ENCODE data around the gene METAP2. TPM values are rescaled to one million over a fixed set of nuclear protein-coding genes. Genes with fewer than 3 reads are reported as not detected.

Gene METAP2
- polyA plus RNA-seq, 1 donor (not counting 4 experiments of a cell fraction or from before 2014, with no cell fraction given): 103 TPM

GRCh38 chr12:95473231-95473883 is 595 bp upstream of the METAP2 start:
- H3K36me3 ChIP-seq (ENCODE audit: control insufficient read depth in 2 of 2, extremely low read depth in 1 of 2, insufficient read depth in 2 of 2, low read length in 2 of 2): peaks cover 2 to 20% of the 10 kb centered on the region in 2 experiments
- peak overlapping the region; percentile 94 for H3K9ac ChIP-seq (ENCODE audit: control insufficient read depth, extremely low read depth, insufficient read depth, low read length)
- H3K27me3 ChIP-seq (ENCODE audit: control insufficient read depth, extremely low read depth, insufficient read depth, low read length): no peaks in the 10 kb centered on the region
- no peaks in the 10 kb centered on the region for H3K9me1 ChIP-seq (ENCODE audit: control insufficient read depth, extremely low read depth, insufficient read depth, low read length)
- FAIRE-seq (peak; percentile 68), DNase-seq (ENCODE audit: low read depth, low spot score) (peak; percentile 33)
- peak overlapping the region; percentile 94 for H2AFZ ChIP-seq (ENCODE audit: control insufficient read depth, low read length)
- dilution Hi-C loops (cut with MboI; ENCODE audit: extremely low pct_ligation_motif_present, low sequenced_read_pairs): no loop called here
- H3K4me1 ChIP-seq (ENCODE audit: control insufficient read depth, extremely low read depth, insufficient read depth, low read length): peaks cover 12% of the 10 kb centered on the region
- peak overlapping the region; percentile 55 to 97 (median 85) for H3K4me3 ChIP-seq (ENCODE audit: control insufficient read depth in 2 of 3, extremely low read depth in 1 of 3, insufficient read depth in 2 of 3, low read depth in 1 of 3, low read length in 3 of 3)
- H3K79me2 ChIP-seq (ENCODE audit: control insufficient read depth, insufficient read depth, low read length): peaks cover 44% of the 10 kb centered on the region
- TF ChIP-seq, protein P1, sequence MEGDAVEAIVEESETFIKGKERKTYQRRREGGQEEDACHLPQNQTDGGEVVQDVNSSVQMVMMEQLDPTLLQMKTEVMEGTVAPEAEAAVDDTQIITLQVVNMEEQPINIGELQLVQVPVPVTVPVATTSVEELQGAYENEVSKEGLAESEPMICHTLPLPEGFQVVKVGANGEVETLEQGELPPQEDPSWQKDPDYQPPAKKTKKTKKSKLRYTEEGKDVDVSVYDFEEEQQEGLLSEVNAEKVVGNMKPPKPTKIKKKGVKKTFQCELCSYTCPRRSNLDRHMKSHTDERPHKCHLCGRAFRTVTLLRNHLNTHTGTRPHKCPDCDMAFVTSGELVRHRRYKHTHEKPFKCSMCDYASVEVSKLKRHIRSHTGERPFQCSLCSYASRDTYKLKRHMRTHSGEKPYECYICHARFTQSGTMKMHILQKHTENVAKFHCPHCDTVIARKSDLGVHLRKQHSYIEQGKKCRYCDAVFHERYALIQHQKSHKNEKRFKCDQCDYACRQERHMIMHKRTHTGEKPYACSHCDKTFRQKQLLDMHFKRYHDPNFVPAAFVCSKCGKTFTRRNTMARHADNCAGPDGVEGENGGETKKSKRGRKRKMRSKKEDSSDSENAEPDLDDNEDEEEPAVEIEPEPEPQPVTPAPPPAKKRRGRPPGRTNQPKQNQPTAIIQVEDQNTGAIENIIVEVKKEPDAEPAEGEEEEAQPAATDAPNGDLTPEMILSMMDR (optimal IDR thresholded peaks at IDR 0.05 in 1 of 3, IDR thresholded peaks at IDR 0.05 in 1 of 3, conservative IDR thresholded peaks at IDR 0.05 in 1 of 3; ENCODE audit: extremely low read depth in 1 of 3, insufficient read depth in 2 of 3, low read length in 3 of 3): no peak
- no peak for TF ChIP-seq EZH2 (IDR thresholded peaks at IDR 0.05; ENCODE audit: low read length)
- peak overlapping the region; percentile 87 for H3K27ac ChIP-seq (ENCODE audit: control insufficient read depth, insufficient read depth, low read length)
- H3K4me2 ChIP-seq (ENCODE audit: control insufficient read depth, extremely low read depth, insufficient read depth, low read depth, low read length): peak overlapping the region; percentile 81
- no peaks in the 10 kb centered on the region for H3K9me3 ChIP-seq (ENCODE audit: control insufficient read depth, low read depth, low read length)
- no peaks in the 10 kb centered on the region for H4K20me1 ChIP-seq (ENCODE audit: control insufficient read depth, extremely low read depth, insufficient read depth, low read length)

- peaks cover 56% of the 10 kb centered on the region for H3K79me2 ChIP-seq (ENCODE audit: control insufficient read depth, insufficient read depth, low read length)
- H3K27ac ChIP-seq (ENCODE audit: control insufficient read depth, insufficient read depth, low read length): peak overlapping the region; percentile 87
- peak overlapping the region; percentile 78 for H2AFZ ChIP-seq (ENCODE audit: control insufficient read depth, low read length)
- no peaks in the 10 kb centered on the region for H3K9me1 ChIP-seq (ENCODE audit: control insufficient read depth, extremely low read depth, insufficient read depth, low read length)
- H3K4me3 ChIP-seq (ENCODE audit: control insufficient read depth in 2 of 3, extremely low read depth in 1 of 3, insufficient read depth in 2 of 3, low read depth in 1 of 3, low read length in 3 of 3): peak overlapping the region; percentile 78 to 97 (median 85)
- H4K20me1 ChIP-seq (ENCODE audit: control insufficient read depth, extremely low read depth, insufficient read depth, low read length): no peaks in the 10 kb centered on the region
- H3K27me3 ChIP-seq (ENCODE audit: control insufficient read depth, extremely low read depth, insufficient read depth, low read length): no peaks in the 10 kb centered on the region
- peaks cover 12% of the 10 kb centered on the region for H3K4me1 ChIP-seq (ENCODE audit: control insufficient read depth, extremely low read depth, insufficient read depth, low read length)
- peaks cover 4 to 20% of the 10 kb centered on the region in 2 experiments for H3K36me3 ChIP-seq (ENCODE audit: control insufficient read depth in 2 of 2, extremely low read depth in 1 of 2, insufficient read depth in 2 of 2, low read length in 2 of 2)
- TF ChIP-seq, protein P1 (optimal IDR thresholded peaks at IDR 0.05 in 1 of 3, IDR thresholded peaks at IDR 0.05 in 1 of 3, conservative IDR thresholded peaks at IDR 0.05 in 1 of 3; ENCODE audit: extremely low read depth in 1 of 3, insufficient read depth in 2 of 3, low read length in 3 of 3): no peak
- no peak for TF ChIP-seq EZH2 (IDR thresholded peaks at IDR 0.05; ENCODE audit: low read length)
- H3K9me3 ChIP-seq (ENCODE audit: control insufficient read depth, low read depth, low read length): no peaks in the 10 kb centered on the region
- DNase-seq (ENCODE audit: low read depth, low spot score) (no peak), FAIRE-seq (no peak)
- H3K4me2 ChIP-seq (ENCODE audit: control insufficient read depth, extremely low read depth, insufficient read depth, low read depth, low read length): peak overlapping the region; percentile 83
- H3K9ac ChIP-seq (ENCODE audit: control insufficient read depth, extremely low read depth, insufficient read depth, low read length): peak overlapping the region; percentile 94
- dilution Hi-C loops (cut with MboI; ENCODE audit: extremely low pct_ligation_motif_present, low sequenced_read_pairs): no loop called here
These were observed 657 bp downstream of the METAP2 start for GRCh38 chr12:95474660-95474958.
